Ishikawa (cell line): ENCODE measurements around the gene SDK1.

ENCODE experiments used
- CEBPB ChIP-seq: IDR thresholded peaks from 2 replicates; pipeline ENCODE4 v1.6.1; 2012
- CREB1 ChIP-seq: IDR thresholded peaks from 2 replicates; pipeline ENCODE4 v1.6.1; 2012; ENCODE audit warnings: low read depth
- EP300 ChIP-seq: IDR thresholded peaks from 2 replicates; pipeline ENCODE4 v1.6.1; 2012; ENCODE audit warnings: borderline replicate concordance
- TAF1 ChIP-seq: IDR thresholded peaks from 2 replicates; pipeline ENCODE4 v1.6.1; 2012; ENCODE audit warnings: low read depth, mild to moderate bottlenecking
- TEAD4 ChIP-seq: IDR thresholded peaks from 2 replicates; pipeline ENCODE4 v1.6.1; 2012
- TF ChIP-seq, protein P1 (sequence below): IDR thresholded peaks from 2 replicates; pipeline ENCODE4 v1.6.1; 2012
- TF ChIP-seq, protein P2 (sequence below): IDR thresholded peaks from 2 replicates; pipeline ENCODE4 v1.6.1; 2012
- TF ChIP-seq, protein P3 (sequence below): IDR thresholded peaks from 2 replicates; pipeline ENCODE4 v1.6.1; 2012; ENCODE audit warnings: low read depth, mild to moderate bottlenecking

DNA sequence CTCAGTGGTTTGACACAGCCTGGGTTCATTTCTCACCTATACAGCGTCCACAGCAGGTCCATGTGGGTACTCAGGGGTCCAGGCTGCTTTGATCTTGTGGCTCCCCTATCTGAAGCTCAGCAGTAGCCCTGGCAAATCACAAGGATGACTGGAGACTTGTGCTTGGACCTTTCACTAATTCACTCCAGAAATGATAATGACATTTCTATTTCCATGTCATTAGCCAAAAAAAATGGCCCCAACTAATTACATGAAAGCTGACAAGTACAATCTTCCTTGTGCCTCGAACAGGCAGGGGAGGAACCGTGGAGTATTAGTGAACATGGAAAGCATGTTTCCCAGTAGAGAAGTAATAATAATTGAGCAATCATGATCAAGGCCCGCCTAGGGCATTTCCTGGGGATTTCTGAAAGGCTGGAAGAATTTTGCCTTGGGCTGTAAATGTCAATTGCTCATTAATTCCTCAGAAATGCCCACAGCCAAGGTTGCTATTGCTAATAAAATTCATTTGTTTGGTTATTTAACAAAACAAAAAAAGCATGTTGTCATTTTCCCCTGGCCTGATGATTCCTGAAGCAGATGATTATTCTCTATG lies 586.1 kb downstream of the SDK1 start:
- TF ChIP-seq CEBPB (no peak), TAF1 (no peak), CREB1 (no peak), TEAD4 (no peak), EP300 (no peak)
- TF ChIP-seq, protein P1, sequence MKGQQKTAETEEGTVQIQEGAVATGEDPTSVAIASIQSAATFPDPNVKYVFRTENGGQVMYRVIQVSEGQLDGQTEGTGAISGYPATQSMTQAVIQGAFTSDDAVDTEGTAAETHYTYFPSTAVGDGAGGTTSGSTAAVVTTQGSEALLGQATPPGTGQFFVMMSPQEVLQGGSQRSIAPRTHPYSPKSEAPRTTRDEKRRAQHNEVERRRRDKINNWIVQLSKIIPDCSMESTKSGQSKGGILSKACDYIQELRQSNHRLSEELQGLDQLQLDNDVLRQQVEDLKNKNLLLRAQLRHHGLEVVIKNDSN, result no peak
- TF ChIP-seq, protein P2, sequence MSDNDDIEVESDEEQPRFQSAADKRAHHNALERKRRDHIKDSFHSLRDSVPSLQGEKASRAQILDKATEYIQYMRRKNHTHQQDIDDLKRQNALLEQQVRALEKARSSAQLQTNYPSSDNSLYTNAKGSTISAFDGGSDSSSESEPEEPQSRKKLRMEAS, result no peak
- TF ChIP-seq, protein P3, sequence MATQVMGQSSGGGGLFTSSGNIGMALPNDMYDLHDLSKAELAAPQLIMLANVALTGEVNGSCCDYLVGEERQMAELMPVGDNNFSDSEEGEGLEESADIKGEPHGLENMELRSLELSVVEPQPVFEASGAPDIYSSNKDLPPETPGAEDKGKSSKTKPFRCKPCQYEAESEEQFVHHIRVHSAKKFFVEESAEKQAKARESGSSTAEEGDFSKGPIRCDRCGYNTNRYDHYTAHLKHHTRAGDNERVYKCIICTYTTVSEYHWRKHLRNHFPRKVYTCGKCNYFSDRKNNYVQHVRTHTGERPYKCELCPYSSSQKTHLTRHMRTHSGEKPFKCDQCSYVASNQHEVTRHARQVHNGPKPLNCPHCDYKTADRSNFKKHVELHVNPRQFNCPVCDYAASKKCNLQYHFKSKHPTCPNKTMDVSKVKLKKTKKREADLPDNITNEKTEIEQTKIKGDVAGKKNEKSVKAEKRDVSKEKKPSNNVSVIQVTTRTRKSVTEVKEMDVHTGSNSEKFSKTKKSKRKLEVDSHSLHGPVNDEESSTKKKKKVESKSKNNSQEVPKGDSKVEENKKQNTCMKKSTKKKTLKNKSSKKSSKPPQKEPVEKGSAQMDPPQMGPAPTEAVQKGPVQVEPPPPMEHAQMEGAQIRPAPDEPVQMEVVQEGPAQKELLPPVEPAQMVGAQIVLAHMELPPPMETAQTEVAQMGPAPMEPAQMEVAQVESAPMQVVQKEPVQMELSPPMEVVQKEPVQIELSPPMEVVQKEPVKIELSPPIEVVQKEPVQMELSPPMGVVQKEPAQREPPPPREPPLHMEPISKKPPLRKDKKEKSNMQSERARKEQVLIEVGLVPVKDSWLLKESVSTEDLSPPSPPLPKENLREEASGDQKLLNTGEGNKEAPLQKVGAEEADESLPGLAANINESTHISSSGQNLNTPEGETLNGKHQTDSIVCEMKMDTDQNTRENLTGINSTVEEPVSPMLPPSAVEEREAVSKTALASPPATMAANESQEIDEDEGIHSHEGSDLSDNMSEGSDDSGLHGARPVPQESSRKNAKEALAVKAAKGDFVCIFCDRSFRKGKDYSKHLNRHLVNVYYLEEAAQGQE, result no peak
